KMS-11 (cell line): Measurements from ENCODE around the gene GTSF1L.

Experiments used
- H2AFZ ChIP-seq: fragments of 200-600 bp; sonication (generic); 2 replicates; pipeline ENCODE4 v1.6.1; 2016; ENCODE audit warnings: antibody characterized with exemption, mixed run types, low read depth
- H3K27ac ChIP-seq: fragments of 200-600 bp; sonication (generic); 2 replicates; pipeline ENCODE4 v1.6.1; 2016; ENCODE audit warnings: mild to moderate bottlenecking, mixed run types
- H3K27me3 ChIP-seq: fragments of 200-600 bp; sonication (generic); 2 replicates; pipeline ENCODE4 v1.6.1; 2017; ENCODE audit warnings: mild to moderate bottlenecking, low read depth, mixed run types, moderate library complexity; ENCODE audit not compliant: insufficient read depth
- H3K36me3 ChIP-seq: fragments of 200-600 bp; sonication (generic); 2 replicates; pipeline ENCODE4 v1.6.1; 2017; ENCODE audit warnings: mild to moderate bottlenecking, mixed run types; ENCODE audit not compliant: insufficient read depth
- H3K4me1 ChIP-seq: fragments of 200-600 bp; sonication (generic); 2 replicates; pipeline ENCODE4 v1.6.1; 2016; ENCODE audit warnings: mild to moderate bottlenecking, low read depth, mixed run types; ENCODE audit not compliant: poor library complexity, severe bottlenecking
- H3K4me2 ChIP-seq: fragments of 200-600 bp; sonication (generic); 2 replicates; pipeline ENCODE4 v1.7.0; 2016; ENCODE audit warnings: mild to moderate bottlenecking, mixed run types
- H3K4me3 ChIP-seq: fragments of 200-600 bp; sonication (generic); IDR thresholded peaks from 2 replicates; pipeline ENCODE4 v1.6.1; 2017; ENCODE audit warnings: low read depth, low read length, mixed read lengths; ENCODE audit not compliant: insufficient read depth
- H3K79me2 ChIP-seq: fragments of 200-600 bp; sonication (generic); 2 replicates; pipeline ENCODE4 v1.6.1; 2016; ENCODE audit warnings: low read depth, mixed run types; ENCODE audit not compliant: insufficient read depth
- H3K9ac ChIP-seq: fragments of 200-600 bp; sonication (generic); 2 replicates; pipeline ENCODE4 v1.6.1; 2016; ENCODE audit warnings: mild to moderate bottlenecking, mixed run types
- H4K20me1 ChIP-seq: fragments of 200-600 bp; sonication (generic); 2 replicates; pipeline ENCODE4 v1.6.1; 2016; ENCODE audit warnings: mild to moderate bottlenecking, mixed run types; ENCODE audit not compliant: insufficient read depth
- CTCF ChIP-seq: fragments of 200-600 bp; sonication (generic); conservative IDR thresholded peaks from 2 replicates; pipeline ENCODE4 v1.6.1; 2017; ENCODE audit warnings: low read depth, mild to moderate bottlenecking, antibody characterized with exemption, low read length, moderate library complexity, mixed read lengths

The GTSF1L gene

GRCh38 chr20:43690943-43691598 lies 35.7 kb downstream of the GTSF1L start:
- no peak overlapping the region for H3K4me3 ChIP-seq
- no peak overlapping the region for H3K4me2 ChIP-seq
- TF ChIP-seq CTCF: no peak
- H3K4me1 ChIP-seq: peaks cover 57% of the 10 kb centered on the region
- no peak overlapping the region for H3K9ac ChIP-seq
- peaks cover 43% of the 10 kb centered on the region for H3K79me2 ChIP-seq
- no peak overlapping the region for H2AFZ ChIP-seq
- H3K36me3 ChIP-seq: peaks cover 35% of the 10 kb centered on the region
- H4K20me1 ChIP-seq: no peaks in the 10 kb centered on the region
- no peak overlapping the region; the same call in 1 of the 2 replicates for H3K27ac ChIP-seq
- H3K27me3 ChIP-seq: no peaks in the 10 kb centered on the region

- Histone ChIP-seq H3K36me3 (peaks cover 31% of the 10 kb centered on the region), H3K4me2 (peak overlapping the region; percentile 9; the same call in 1 of the 2 replicates)
Measured at GRCh38 chr20:43689165-43689564, 37.6 kb downstream of the GTSF1L start.

GRCh38 chr20:43686820-43687219 lies 40.0 kb downstream of the GTSF1L start:
- H3K4me2 ChIP-seq: no peak overlapping the region
- peaks cover 60% of the 10 kb centered on the region for H3K79me2 ChIP-seq
- H4K20me1 ChIP-seq: no peaks in the 10 kb centered on the region
- no peak overlapping the region for H3K9ac ChIP-seq
- H3K27me3 ChIP-seq: no peaks in the 10 kb centered on the region
- peak overlapping the region; percentile 25; the same call in 1 of the 2 replicates for H3K27ac ChIP-seq
- no peak overlapping the region for H2AFZ ChIP-seq
- TF ChIP-seq CTCF: no peak
- peaks cover 32% of the 10 kb centered on the region for H3K36me3 ChIP-seq
- H3K4me1 ChIP-seq: peaks cover 90% of the 10 kb centered on the region
- H3K4me3 ChIP-seq: no peak overlapping the region

More at GRCh38 chr20:43689165-43689564, 37.6 kb downstream of the GTSF1L start:
- TF ChIP-seq CTCF: no peak
- no peak overlapping the region for H2AFZ ChIP-seq
- H4K20me1 ChIP-seq: no peaks in the 10 kb centered on the region
- peaks cover 71% of the 10 kb centered on the region for H3K4me1 ChIP-seq
- no peak overlapping the region for H3K9ac ChIP-seq
- H3K79me2 ChIP-seq: peaks cover 45% of the 10 kb centered on the region
- H3K27ac ChIP-seq: peak overlapping the region; percentile 25; the same call in 1 of the 2 replicates
- no peaks in the 10 kb centered on the region for H3K27me3 ChIP-seq
- no peak overlapping the region for H3K4me3 ChIP-seq

- peaks cover 73% of the 10 kb centered on the region for H3K79me2 ChIP-seq
- no peaks in the 10 kb centered on the region for H4K20me1 ChIP-seq
- H2AFZ ChIP-seq: peak overlapping the region; percentile 25; the same call in 1 of the 2 replicates
- H3K27ac ChIP-seq: peak overlapping the region; percentile 99
- H3K4me3 ChIP-seq: peak overlapping the region; percentile 7
- peaks cover 21% of the 10 kb centered on the region for H3K36me3 ChIP-seq
- peak overlapping the region; percentile 30; the same call in 1 of the 2 replicates for H3K9ac ChIP-seq
- no peak for TF ChIP-seq CTCF
- peaks cover 83% of the 10 kb centered on the region for H3K4me1 ChIP-seq
- H3K27me3 ChIP-seq: no peaks in the 10 kb centered on the region
- peak overlapping the region; percentile 83 for H3K4me2 ChIP-seq
Measured at GRCh38 chr20:43682446-43682845, 44.4 kb downstream of the GTSF1L start.
